T1000 (cell line): ENCODE measurements around the gene COPS9.
A peak's percentile ranks its signal among the peaks of the same experiment; 100 is the strongest.

Experiments
- DNase-seq: peaks from one replicate; lab custom pipeline; 2025; ENCODE audit warnings: mixed read lengths; lab: John Stamatoyannopoulos, UW

COPS9 gene

GRCh38 chr2:240147911-240148587 lies 11.9 kb upstream of the COPS9 start:
- DNase-seq, result no peak

DNA sequence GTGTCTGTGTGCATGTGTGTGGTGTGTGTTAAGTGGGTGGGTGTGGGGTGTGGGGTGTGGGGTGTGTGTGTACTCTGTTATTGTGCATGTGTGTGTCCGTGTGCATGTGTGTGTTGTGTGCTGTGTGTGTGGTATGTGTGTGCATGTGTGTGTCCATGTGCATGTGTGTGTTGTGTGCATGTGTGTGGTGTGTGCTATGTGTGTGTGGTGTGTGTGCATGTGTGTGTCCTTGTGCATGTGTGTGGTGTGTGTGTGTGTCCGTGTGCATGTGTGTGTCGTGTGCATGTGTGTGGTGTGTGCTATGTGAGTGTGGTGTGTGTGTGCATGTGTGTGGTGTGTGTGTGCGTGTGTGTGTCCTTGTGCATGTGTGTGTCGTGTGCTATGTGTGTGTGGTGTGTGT lies 11.3 kb upstream of the COPS9 start:
- DNase-seq, result no peak

DNA sequence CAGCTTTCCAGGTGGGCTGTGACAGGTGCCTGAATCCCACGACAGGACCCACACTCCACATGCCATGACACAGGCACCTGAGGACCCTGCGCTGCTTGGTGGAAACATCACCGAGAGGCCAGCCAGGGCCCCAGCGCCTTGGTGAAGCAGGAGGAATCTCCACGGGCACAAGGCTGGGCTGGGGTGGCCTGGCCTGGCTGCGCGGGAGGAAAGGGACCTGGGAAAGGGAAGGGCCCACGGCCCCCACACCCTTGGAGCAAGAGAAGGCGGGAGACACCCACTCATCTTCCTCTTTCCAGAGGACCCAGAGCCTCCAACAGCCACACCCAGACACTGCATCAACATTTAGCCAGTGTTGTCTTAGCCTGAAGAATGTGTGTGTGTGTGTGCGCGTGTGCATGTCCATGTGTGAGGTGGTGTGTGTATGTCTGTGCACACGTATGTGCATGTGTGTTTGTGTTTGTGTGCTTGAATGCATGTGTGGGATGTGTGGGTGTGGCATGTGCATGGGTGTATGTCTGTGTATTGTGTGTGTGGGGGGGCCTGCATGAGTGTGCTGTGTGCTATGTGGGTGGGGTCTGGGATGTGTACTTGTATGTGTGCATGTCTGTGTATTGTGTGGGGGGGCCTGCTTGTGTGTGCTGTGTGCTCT lies 10.6 kb upstream of the COPS9 start:
- no peak for DNase-seq

DNA sequence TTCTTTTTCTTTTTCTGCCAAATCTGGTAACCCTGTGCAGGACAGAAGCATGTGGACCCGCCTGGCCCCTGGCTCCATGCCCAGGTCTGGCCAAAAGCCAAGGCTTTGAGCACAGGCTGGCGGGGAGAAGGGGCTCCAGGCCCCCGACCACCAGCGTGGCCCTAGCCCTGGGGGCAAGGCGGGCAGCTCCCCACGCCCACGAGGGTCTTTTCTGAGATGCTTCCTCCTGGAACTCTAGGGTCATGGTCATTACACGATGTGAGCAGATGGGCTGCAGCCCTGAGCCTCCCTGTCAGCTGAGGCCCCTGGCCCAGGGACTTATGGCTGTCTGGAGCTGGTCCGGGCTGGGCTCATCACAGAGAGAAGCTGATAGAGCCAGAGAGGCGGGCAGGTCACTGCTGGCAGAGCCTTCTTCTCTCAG lies 10.0 kb upstream of the COPS9 start:
- no peak for DNase-seq

DNA sequence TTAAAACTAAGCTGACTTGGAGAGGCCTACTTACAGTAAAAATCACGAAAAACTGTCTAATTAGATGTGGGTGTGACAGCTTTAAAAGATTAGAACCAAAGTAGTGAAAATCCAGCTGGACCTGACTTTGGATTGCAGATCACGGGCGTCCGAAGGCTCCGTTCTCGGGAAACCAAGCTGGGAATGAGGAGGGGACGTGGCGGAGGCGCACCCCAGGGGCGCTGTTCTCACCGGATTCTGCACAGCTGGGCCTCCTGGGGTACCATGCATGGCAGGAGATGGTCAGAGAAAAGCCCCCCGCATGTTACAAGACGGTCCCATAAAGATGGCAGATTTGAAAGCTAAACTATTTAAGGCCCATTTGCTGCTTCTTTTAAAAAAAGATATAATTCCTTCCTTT lies 9.4 kb upstream of the COPS9 start:
- no peak for DNase-seq

DNA sequence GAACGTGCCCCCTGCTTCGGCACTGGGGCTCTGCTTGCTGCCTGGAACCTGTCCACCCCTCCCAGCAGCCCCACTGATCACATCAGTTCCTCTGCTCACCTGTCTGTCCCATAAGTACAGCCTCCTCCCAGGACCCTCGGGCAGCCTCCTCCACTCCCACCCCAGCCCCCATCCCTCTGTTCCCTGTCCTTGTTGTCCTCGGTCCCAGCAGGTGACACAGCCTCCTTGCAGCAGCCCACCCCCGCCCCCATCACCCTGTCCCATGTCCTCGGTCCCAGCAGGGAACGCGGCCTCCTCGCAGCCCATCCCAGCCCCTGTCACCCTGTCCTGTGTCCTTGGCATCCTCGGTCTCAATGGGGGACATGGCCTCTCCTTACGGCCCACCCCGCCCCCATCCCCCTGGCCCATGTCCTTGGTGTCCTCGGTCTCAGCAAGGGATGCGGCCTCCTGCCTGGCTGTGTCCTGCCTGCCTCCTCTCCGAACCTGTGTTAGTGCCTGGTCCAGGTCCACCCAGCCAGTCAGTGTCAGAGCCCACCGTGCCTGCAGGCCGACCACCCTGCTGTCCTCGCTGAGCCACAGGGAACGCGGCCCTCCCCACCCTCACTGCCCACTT lies 8.7 kb upstream of the COPS9 start:
- DNase-seq, result no peak

GRCh38 chr2:240143801-240144648 lies 7.9 kb upstream of the COPS9 start:
- DNase-seq, result peak; percentile 64

- DNase-seq, result no peak
These were observed 7.2 kb upstream of the COPS9 start for GRCh38 chr2:240143276-240143675.

GRCh38 chr2:240142859-240143258 lies 6.8 kb upstream of the COPS9 start:
- DNase-seq, result no peak

DNA sequence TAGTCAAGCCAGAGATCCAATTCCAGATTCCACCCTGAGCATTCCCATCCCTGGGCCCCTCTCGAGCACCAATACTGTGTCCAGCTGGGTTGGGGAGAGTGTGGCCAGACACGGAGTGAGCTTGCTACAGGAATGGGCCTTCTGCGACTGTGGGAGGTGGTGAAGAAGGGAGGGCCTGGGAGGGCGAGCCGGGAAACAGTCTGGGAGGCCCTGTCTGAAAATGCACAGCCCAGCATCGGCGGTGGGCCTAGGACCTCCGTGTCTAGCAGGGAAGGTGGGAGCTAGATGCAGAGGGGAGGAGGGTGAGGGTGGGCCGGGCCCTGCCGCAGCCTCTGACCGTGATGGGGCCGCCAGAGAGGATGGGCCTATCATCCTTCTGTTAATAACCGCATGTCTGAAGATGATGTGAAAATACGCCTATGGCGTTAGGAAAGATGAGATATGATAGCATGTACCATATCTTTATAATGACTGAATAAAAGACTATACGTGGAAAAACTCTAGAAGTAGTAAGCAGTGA lies 6.2 kb upstream of the COPS9 start:
- no peak for DNase-seq

- DNase-seq, result no peak
These were observed 5.6 kb upstream of the COPS9 start for GRCh38 chr2:240141736-240142135.

DNA sequence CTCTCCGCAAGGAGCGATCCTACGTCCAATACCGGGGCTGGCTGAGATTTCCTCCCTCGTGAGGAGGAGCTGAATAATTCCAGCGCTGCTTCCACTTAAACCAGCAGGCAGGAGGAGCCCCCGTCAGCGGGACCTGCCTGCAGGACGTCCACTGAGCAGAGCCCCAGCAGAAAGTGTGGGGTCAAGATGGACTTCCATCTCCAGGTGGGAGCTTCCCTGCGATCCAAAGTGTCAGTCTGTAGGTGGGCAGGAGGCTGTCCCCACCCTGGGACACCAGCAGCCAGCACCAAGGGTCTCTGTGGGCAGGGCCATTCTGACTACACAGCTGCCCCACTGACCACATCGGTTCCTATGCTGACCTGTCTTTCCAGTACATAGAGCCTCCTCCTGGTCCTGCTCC lies 4.8 kb upstream of the COPS9 start:
- DNase-seq, result no peak

DNA sequence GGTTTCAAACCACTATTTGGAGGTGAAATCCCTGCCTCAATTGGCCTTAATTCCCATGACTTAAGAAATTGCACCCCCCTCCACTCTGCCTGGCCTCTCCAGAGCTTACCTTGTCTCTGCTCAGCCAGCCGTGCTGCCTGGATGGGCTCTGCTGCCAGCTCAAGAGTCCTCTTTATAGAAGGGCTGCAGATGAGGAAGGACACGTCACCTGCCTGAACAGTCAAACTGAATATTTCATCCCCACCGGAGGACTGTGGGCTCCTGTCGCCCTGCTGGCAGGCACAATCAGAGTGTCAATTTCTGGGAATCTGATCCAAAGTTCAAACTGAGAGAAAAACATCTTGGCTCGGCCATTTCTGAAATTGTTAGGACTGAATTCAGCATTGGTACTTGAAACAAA lies 4.4 kb upstream of the COPS9 start, which contains the start of gene OTOS:
TSS of gene OTOS (minus strand) at position 148 of the 400 bp plus-strand sequence. CDS start 332 bp downstream, outside the sequence.
- DNase-seq, result no peak

DNA sequence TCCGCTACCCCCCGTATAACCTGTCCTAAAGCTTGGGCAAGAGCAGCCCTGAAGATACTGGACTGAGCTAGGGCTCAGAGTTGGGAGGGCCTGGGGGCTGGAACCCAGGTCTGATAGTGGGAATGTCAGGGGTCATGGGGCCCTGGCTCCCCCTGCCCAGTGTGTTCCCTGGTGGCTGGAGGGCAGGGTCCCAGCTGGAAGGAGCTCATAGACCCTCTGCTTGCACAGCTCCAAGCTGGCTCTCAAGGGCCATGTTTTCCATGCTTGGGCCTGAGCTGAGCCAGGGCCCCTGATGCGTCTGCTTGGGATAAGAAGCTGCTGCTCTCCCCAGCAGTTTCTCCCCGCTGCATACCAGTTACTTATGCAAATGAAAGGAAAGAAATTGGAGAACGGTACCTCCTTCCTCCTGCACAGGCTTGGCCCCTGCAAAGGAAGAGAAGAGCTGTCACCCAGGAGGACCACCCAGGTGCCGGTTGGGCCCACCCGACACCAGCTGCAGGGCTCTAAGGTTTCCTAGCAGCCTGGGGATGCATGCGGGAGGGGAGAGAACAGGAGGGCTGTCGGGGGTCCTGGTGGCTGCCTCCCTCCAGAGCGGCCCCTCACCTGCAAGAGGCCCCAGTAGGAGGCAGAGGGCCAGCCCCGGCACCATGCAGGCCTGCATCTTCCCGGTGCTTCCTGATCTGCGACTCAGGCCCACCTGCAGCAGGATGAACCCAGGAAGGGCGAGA lies 3.7 kb upstream of the COPS9 start:
- no peak for DNase-seq

- no peak for DNase-seq
These were observed 2.9 kb upstream of the COPS9 start for GRCh38 chr2:240139011-240139441.

DNA sequence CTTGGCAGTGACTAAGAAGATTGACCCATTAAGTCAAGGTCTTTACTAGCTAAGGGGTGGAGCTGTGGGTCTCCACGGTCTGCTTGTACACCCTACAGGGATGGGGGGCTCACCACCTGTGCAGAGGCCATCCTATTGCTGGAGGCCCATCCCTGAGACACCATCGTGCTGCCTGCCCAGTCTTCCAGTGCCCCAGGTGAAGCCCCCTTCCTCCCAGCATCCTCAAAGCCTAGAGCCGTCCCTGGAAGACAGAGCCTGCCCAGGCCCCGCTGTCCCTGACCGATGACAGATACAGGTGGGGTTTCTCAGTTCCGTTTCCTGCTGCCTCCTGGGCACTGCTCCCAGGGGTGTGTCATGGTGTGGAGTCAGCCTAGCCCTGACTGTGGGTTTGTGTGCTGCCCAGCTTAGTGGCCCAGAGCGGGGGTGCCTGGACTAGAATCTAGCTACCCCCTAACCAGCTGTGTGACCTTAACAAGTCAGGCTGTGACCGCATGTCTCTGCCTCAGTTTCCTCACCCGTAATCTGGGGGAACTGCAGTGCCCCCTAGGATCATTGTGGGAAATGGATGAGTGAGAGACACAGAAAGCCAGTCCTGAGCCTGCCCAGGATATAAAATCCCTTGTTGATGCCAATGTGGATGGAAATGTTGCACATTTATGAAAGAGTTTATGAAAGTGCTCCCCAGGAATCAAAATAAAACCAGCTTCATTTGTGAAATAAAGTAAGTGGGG lies 2.3 kb upstream of the COPS9 start:
- DNase-seq, result no peak

DNA sequence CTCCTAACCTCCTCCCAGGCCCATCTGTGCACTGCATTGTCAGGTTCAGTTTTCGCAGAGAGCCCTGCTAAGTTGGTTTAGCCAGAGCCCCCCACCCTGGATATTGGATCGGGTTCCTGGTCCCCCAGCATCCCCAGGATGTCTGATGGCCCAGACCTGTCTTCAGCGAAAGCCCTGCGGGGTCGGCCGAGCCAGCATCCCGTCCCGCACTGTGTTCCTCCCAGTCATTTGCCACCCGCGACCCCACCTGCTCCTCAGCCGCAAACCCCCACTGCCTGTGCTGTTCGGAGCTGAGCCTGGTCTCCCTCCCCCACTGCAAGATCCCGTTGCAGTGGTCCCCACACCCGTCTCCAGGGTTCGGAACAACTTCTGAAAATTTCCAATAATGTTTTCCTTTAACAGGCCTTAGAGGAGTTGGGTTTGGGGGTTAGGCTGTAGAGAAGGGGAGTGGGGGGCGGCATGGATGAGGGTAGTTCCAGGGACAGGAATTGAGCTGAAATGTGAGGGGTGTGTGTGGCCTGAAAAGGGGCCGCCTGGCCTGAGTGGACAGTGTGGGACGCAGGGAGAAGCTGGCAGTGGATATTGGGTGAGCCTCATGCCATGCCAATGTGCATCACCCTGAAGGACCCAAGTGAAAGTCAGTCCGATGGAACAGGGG lies 1.6 kb upstream of the COPS9 start:
- no peak for DNase-seq

DNA sequence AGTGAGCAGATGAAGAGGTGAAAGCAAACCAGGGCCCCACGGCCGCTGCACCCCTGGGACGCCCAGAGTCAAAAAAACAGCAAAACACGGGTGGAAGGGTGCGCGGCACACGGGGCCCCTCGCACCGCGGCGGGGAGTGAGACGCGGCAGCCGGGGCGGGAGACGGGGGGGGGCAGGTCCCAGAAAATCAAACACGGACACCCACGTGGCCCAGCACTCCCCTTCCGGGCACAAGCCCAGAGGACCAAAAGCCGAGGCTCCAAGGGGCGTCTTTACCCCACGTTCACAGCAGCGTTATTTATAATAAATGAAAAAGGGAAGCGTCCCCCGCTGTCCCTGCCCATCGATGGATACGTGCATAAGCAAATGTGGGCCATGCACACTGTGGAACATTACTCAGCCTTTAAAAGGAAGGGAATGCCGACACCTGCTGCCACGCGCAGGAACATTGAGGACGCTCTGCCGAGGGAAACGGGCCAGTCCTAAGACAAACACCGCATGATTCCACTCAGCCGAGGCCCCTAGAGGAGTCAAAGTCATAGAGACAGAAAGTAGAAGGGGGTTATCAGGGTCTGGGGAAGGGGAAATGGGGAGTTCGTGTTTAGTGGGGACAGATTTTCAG lies 677 bp upstream of the COPS9 start:
- DNase-seq, result no peak

- DNase-seq, result no peak
These were observed 446 bp downstream of the COPS9 start for GRCh38 chr2:240135706-240136012.

DNA sequence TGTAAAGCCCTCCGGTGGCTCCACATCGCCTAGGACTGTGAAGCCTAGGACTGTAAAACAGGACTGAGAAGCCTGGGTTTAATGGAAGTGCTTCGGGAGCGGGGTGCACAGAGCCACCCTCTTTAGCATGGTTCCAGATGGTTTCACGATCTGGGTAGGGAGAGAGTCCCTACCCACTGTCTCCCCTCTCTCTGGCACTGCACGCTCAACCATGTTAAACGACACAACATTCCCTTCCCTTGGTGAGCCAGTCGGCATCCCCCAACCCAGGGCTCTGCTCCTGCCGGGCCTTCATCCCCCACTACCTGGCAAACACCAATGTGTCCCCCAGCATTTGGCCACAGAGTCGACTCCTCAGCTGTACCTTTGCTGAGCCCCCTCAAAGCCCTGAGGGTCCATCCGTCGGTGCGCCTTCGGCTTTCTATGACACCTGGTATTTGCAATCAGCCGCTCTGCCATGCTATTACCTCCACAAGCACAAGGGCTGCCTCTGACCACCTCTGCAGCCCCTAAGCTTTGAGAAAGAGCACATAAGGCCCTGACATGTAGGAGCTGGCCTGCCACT lies 1.1 kb downstream of the COPS9 start:
- DNase-seq, result no peak
